IPS-18c (cell line): Measurements from ENCODE around the gene FMN2.

Experiments
- H3K4me3 ChIP-seq: 2 replicates; pipeline ENCODE4 v1.7.0; 2013; ENCODE audit warnings: low read depth, mild to moderate bottlenecking, low read length, moderate library complexity; ENCODE audit not compliant: insufficient read depth
- H3K9me3 ChIP-seq: one replicate; pipeline ENCODE4 v1.6.1; 2013; ENCODE audit warnings: mild to moderate bottlenecking, low read length, moderate library complexity; ENCODE audit not compliant: control insufficient read depth, insufficient read depth

FMN2 gene

GRCh38 chr1:240091614-240092300, at the start of gene FMN2:
Gene FMN2, plus strand, starts transcription at chr1:240091883. Its CDS starts 227 bp downstream, at chr1:240092110.
- peak within 1 kb of the TSS; percentile 77 for H3K4me3 ChIP-seq
- no peaks in the 10 kb centered on the region for H3K9me3 ChIP-seq

- no peak overlapping the region for H3K4me3 ChIP-seq
Measured at GRCh38 chr1:240044620-240045019, 47.1 kb upstream of the FMN2 start.

GRCh38 chr1:240046000-240046399, 45.7 kb upstream of the FMN2 start:
- no peak overlapping the region for H3K4me3 ChIP-seq

More at GRCh38 chr1:240044620-240045019, 47.1 kb upstream of the FMN2 start:
- H3K9me3 ChIP-seq = no peaks in the 10 kb centered on the region

GRCh38 chr1:240054109-240054701, 37.5 kb upstream of the FMN2 start:
- no peaks in the 10 kb centered on the region for H3K9me3 ChIP-seq
- no peak overlapping the region for H3K4me3 ChIP-seq

More at GRCh38 chr1:240046000-240046399, 45.7 kb upstream of the FMN2 start:
- H3K9me3 ChIP-seq = no peaks in the 10 kb centered on the region

- H3K9me3 ChIP-seq = no peaks in the 10 kb centered on the region
- no peak overlapping the region for H3K4me3 ChIP-seq
Measured at GRCh38 chr1:240055936-240056335, 35.7 kb upstream of the FMN2 start.

- no peak overlapping the region for H3K4me3 ChIP-seq
Measured at GRCh38 chr1:240056350-240056749, 35.3 kb upstream of the FMN2 start.

GRCh38 chr1:240058049-240058448, 33.6 kb upstream of the FMN2 start:
- H3K4me3 ChIP-seq = no peak overlapping the region
- H3K9me3 ChIP-seq = no peaks in the 10 kb centered on the region

More at GRCh38 chr1:240056350-240056749, 35.3 kb upstream of the FMN2 start:
- no peaks in the 10 kb centered on the region for H3K9me3 ChIP-seq

GRCh38 chr1:240068961-240069360, 22.7 kb upstream of the FMN2 start:
- Histone ChIP-seq H3K9me3 (no peaks in the 10 kb centered on the region), H3K4me3 (no peak overlapping the region)

- Histone ChIP-seq H3K9me3 (no peaks in the 10 kb centered on the region), H3K4me3 (no peak overlapping the region)
Measured at GRCh38 chr1:240070188-240070587, 21.5 kb upstream of the FMN2 start.

GRCh38 chr1:240073097-240073496, 18.6 kb upstream of the FMN2 start:
- no peak overlapping the region for H3K4me3 ChIP-seq
- H3K9me3 ChIP-seq = no peaks in the 10 kb centered on the region

GRCh38 chr1:240074422-240074821, 17.3 kb upstream of the FMN2 start:
- H3K4me3 ChIP-seq = no peak overlapping the region
- no peaks in the 10 kb centered on the region for H3K9me3 ChIP-seq

GRCh38 chr1:240074908-240075307, 16.8 kb upstream of the FMN2 start:
- Histone ChIP-seq H3K9me3 (no peaks in the 10 kb centered on the region), H3K4me3 (no peak overlapping the region)

- Histone ChIP-seq H3K9me3 (no peaks in the 10 kb centered on the region), H3K4me3 (no peak overlapping the region)
Measured at GRCh38 chr1:240084337-240084736, 7.3 kb upstream of the FMN2 start.

GRCh38 chr1:240084749-240085148, 6.9 kb upstream of the FMN2 start:
- no peak overlapping the region for H3K4me3 ChIP-seq

GRCh38 chr1:240086726-240087125, 5.0 kb upstream of the FMN2 start:
- no peak overlapping the region for H3K4me3 ChIP-seq

More at GRCh38 chr1:240084749-240085148, 6.9 kb upstream of the FMN2 start:
- H3K9me3 ChIP-seq = no peaks in the 10 kb centered on the region

GRCh38 chr1:240090014-240090413, 1.7 kb upstream of the FMN2 start:
- H3K9me3 ChIP-seq = no peaks in the 10 kb centered on the region
- H3K4me3 ChIP-seq = no peak overlapping the region

More at GRCh38 chr1:240086726-240087125, 5.0 kb upstream of the FMN2 start:
- H3K9me3 ChIP-seq = no peaks in the 10 kb centered on the region

GRCh38 chr1:240090957-240091600, 604 bp upstream of the FMN2 start:
- Histone ChIP-seq H3K4me3 (peak overlapping the region; percentile 77), H3K9me3 (no peaks in the 10 kb centered on the region)
